Measurements from ENCODE around the gene ERICH6.
A peak's percentile ranks its signal among the peaks of the same experiment; 100 is the strongest.

DNA sequence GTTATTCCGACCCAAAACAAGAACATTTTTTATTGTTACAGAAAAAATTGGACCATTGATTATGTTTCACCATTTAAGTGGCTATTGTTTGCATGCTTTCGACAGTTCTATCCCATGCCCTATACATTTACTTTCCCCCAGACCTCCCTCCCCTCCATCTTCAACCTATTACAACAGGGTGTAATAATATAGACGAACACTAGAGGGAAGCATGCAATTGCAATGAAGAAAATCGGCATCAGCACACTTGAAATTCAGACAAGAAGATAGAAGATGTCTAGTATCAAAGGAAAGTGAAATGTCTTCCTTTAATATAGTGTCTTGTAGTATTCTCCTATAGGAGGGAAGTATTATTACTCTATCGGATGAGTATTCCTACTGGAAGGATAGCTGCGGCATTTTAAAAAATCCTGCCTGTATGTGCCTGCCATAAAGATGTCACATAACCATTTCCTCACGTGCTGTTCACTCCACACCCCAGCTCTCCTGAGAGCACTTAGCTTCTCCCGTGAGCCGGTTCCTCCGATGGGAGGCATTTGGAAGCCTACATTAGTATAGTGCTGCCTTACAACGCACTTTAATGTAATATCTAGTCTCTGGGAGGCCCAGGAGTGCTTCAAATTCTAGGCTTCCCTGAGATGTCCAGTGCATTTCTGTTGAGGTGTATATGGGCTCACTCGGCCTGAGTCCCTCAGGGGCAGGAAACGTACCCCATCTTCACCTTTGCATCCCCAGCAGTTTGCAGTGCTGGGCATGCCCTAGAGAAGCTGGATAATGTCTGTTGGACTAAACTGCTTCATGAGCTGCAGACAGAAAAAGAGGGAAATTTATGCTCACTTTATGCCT is 17.8 kb upstream of the ERICH6 start:
- TF ChIP-seq EP300 (IDR thresholded peaks at IDR 0.05) (no peak), CTCF (IDR thresholded peaks at IDR 0.05) (peak; percentile 75 to 76), POLR2A (IDR thresholded peaks at IDR 0.05) (no peak), POLR2AphosphoS5 (IDR thresholded peaks at IDR 0.05) (no peak)
